Prostate gland (tissue), 2 donors: Measurements from ENCODE around the gene VAV3. TPM values are rescaled to one million over a fixed set of nuclear protein-coding genes. Genes with fewer than 3 reads are reported as not detected.

ENCODE experiments used
- DNase-seq: peaks from one replicate; pipeline ENCODE4 v3.0.0-alpha.2; 2019; ENCODE audit warnings: low spot score
- H3K27ac ChIP-seq, 2 donors: fragments of 200-600 bp; sonication (generic); 2 replicates each; pipeline ENCODE4 v1.5.1; 2017 to 2019
- H3K27me3 ChIP-seq: fragments of 200-600 bp; sonication (generic); replicated peaks from 2 replicates; pipeline ENCODE4 v1.5.1; 2019; ENCODE audit not compliant: insufficient read depth
- H3K36me3 ChIP-seq, 2 donors: fragments of 200-600 bp; sonication (generic); 1 replicate in 1 of 2; 2 replicates in 1 of 2; pipeline versions ENCODE4 v1.5.1 to v1.8.1; 2017 to 2019
- H3K4me1 ChIP-seq: fragments of 200-600 bp; sonication (generic); replicated peaks from 2 replicates; pipeline ENCODE4 v1.5.1; 2019
- H3K4me3 ChIP-seq, 2 donors: fragments of 200-600 bp; sonication (generic); 2 replicates each; pipeline ENCODE4 v1.5.1; 2017 to 2019
- H3K9me3 ChIP-seq: fragments of 200-600 bp; sonication (generic); 2 replicates; pipeline ENCODE4 v1.5.1; 2017
- CTCF ChIP-seq, 4 experiments: fragments of 200-600 bp in 2 of 4; fragments of 450-650 bp in 2 of 4; sonication (generic) in 2 of 4; IDR thresholded peaks; 1 replicate in 3 of 4; 2 replicates in 1 of 4; pipeline ENCODE4 v1.5.1; 2016 to 2019; ENCODE audit warnings: antibody characterized with exemption in 4 of 4, mild to moderate bottlenecking in 2 of 4, moderate library complexity in 2 of 4
- POLR2A ChIP-seq: fragments of 450-650 bp; IDR thresholded peaks from one replicate; pipeline ENCODE4 v1.6.1; 2016; ENCODE audit warnings: antibody characterized with exemption, mild to moderate bottlenecking
- POLR2AphosphoS5 ChIP-seq: sonication (generic); formaldehyde crosslinking; IDR thresholded peaks from one replicate; pipeline ENCODE4 v1.6.1; 2017; ENCODE audit warnings: antibody characterized with exemption
- WGBS: methylation state at CpG from one replicate; pipeline ENCODE4 v1.1.5; 2018; 5-methylcytosine and 5-hydroxymethylcytosine counted together
- intact Hi-C: fragments of 100-400 bp; cut with DNase I; formaldehyde crosslinking; loops from one replicate; pipeline ENCODE4 v1.14.2; 2022
- microRNA-seq: library from miRNA; unstranded; fragments of <30 nt; microRNA quantifications from one replicate; pipeline ENCODE4, GENCODE V29; 2016
- small RNA-seq, 2 donors: library from RNA; depleted of rRNA; stranded (forward); fragments of <200 nt; gene quantifications; one replicate each; pipeline ENCODE3, GENCODE V24; 2016
- total RNA-seq, 2 donors: library from RNA; depleted of rRNA; stranded (reverse); fragments of >200 nt; gene quantifications; one replicate each; pipeline ENCODE4 v1.1.0, GENCODE V29; 2016

VAV3 gene
- total RNA-seq, 2 donors from 2014 or later = 14.5 TPM

GRCh38 chr1:107525145-107525544 lies 439.8 kb downstream of the VAV3 start:
- DNase-seq = no peak
- H3K9me3 ChIP-seq = no peaks in the 10 kb centered on the region
- TF ChIP-seq POLR2AphosphoS5 (no peak), POLR2A (no peak), CTCF (IDR thresholded peaks at IDR 0.05) (no peak)
- H3K4me1 ChIP-seq = no peaks in the 10 kb centered on the region
- no peak overlapping the region for H3K4me3 ChIP-seq
- no peak overlapping the region for H3K27ac ChIP-seq
- WGBS = 95% methylated on average over 1 of the region's 1 CpG
- intact Hi-C loops = loop anchor here (5.0 kb wide), 1 partner anchor 468 kb away; the partner anchor contains the start of gene PRMT6
- H3K36me3 ChIP-seq = no peaks in the 10 kb centered on the region
- H3K27me3 ChIP-seq = no peaks in the 10 kb centered on the region

- Histone ChIP-seq H3K27ac (no peak overlapping the region), H3K9me3 (no peaks in the 10 kb centered on the region), H3K4me1 (no peaks in the 10 kb centered on the region), H3K27me3 (no peaks in the 10 kb centered on the region), H3K4me3 (no peak overlapping the region), H3K36me3 (no peaks in the 10 kb centered on the region)
- intact Hi-C loops = no loop called here
- TF ChIP-seq POLR2A = no peak
- no peak for TF ChIP-seq CTCF (IDR thresholded peaks at IDR 0.05)
- TF ChIP-seq POLR2AphosphoS5 = no peak
- WGBS = 86% methylated on average over 2 of the region's 2 CpGs
- no peak for DNase-seq
Measured at GRCh38 chr1:107524301-107524700, 440.7 kb downstream of the VAV3 start.

DNA sequence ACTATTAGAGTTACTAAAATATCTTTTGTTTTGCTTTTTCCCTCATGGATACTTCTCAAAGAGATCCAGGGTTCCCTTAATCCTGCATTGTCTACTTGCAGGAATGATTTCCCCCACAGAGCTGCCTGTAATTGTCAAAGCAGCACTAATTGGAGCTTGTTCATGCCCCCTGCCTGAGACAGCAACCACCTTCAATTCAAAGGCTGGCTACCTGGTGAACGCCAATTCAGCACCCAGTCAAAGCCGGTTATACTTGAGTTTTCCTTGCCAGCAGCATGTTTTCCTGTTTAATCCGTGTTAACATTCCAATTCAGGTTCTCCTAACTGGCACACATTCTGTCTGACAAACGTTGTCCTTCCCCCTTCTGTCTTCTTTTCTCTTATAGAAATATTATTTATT lies 441.2 kb downstream of the VAV3 start:
- no peaks in the 10 kb centered on the region for H3K9me3 ChIP-seq
- 34% methylated on average over 4 of the region's 4 CpGs for WGBS
- no peak overlapping the region for H3K4me3 ChIP-seq
- TF ChIP-seq CTCF (IDR thresholded peaks at IDR 0.05) (no peak), POLR2A (no peak), POLR2AphosphoS5 (no peak)
- no peaks in the 10 kb centered on the region for H3K27me3 ChIP-seq
- H3K36me3 ChIP-seq = no peaks in the 10 kb centered on the region
- no peak overlapping the region for H3K27ac ChIP-seq
- no peaks in the 10 kb centered on the region for H3K4me1 ChIP-seq
- intact Hi-C loops = no loop called here
- DNase-seq = no peak

- no peaks in the 10 kb centered on the region for H3K9me3 ChIP-seq
- intact Hi-C loops = no loop called here
- DNase-seq = no peak
- no peaks in the 10 kb centered on the region for H3K36me3 ChIP-seq
- H3K27ac ChIP-seq = no peak overlapping the region
- TF ChIP-seq CTCF (IDR thresholded peaks at IDR 0.05) (no peak), POLR2A (no peak), POLR2AphosphoS5 (no peak)
- H3K4me1 ChIP-seq = no peaks in the 10 kb centered on the region
- H3K4me3 ChIP-seq = no peak overlapping the region
- 69% methylated on average over 4 of the region's 4 CpGs for WGBS
- H3K27me3 ChIP-seq = no peaks in the 10 kb centered on the region
Measured at GRCh38 chr1:107523061-107523460, 441.9 kb downstream of the VAV3 start.

Small RNAs within 50 kb of the gene (microRNA-seq; reads per million reads assigned to microRNA genes)
- gene MIR7852 = not detected

Small RNAs within 50 kb of the gene (small RNA-seq; reads per million reads assigned to genes)
- 0 reads per million in 2 donors for gene MIR7852

Other genes starting within 250 kb of the VAV3 start
- 10 to 100 TPM; 14.9 to 17.6 TPM for gene SLC25A24, start 235.2 kb upstream of the VAV3 start, total RNA-seq